Immature natural killer cell (primary cell): ENCODE measurements around the gene S100Z. TPM values are rescaled to one million over a fixed set of nuclear protein-coding genes. Genes with fewer than 3 reads are reported as not detected.
"Not testable (repeated sequence)": the region's sequence is repeated elsewhere in the genome, so short reads cannot be mapped to it uniquely, and the experiment has no call there.

ENCODE experiments used
- DNase-seq, 3 donors: peaks; one replicate each; pipeline ENCODE4 v3.0.0; 2022; ENCODE audit warnings: mixed read lengths in 1 of 3
- H3K27ac Mint-ChIP-seq, 6 donors: one replicate each; pipeline ENCODE4 v1.8.0; 2020; ENCODE audit warnings: mixed read lengths in 6 of 6, mild to moderate bottlenecking in 5 of 6, inconsistent platforms in 4 of 6, moderate library complexity in 3 of 6
- H3K27me3 Mint-ChIP-seq, 3 donors: one replicate each; pipeline ENCODE4 v1.8.0; 2020 to 2021; ENCODE audit warnings: low read depth in 3 of 3, mild to moderate bottlenecking in 3 of 3, mixed read lengths in 3 of 3, moderate library complexity in 3 of 3, inconsistent platforms in 1 of 3
- H3K36me3 Mint-ChIP-seq, 3 donors: one replicate each; pipeline ENCODE4 v1.8.0; 2020; ENCODE audit warnings: mixed read lengths in 3 of 3, inconsistent platforms in 2 of 3, mild to moderate bottlenecking in 2 of 3
- H3K4me1 Mint-ChIP-seq, 2 donors: one replicate each; pipeline ENCODE4 v1.8.0; 2020; ENCODE audit warnings: inconsistent platforms in 2 of 2, mild to moderate bottlenecking in 2 of 2, mixed read lengths in 2 of 2, moderate library complexity in 1 of 2
- H3K4me3 Mint-ChIP-seq, 5 donors: one replicate each; pipeline ENCODE4 v1.8.0; 2020; ENCODE audit warnings: mild to moderate bottlenecking in 5 of 5, mixed read lengths in 5 of 5, inconsistent platforms in 3 of 5, moderate library complexity in 3 of 5
- H3K9me3 Mint-ChIP-seq, 6 donors: one replicate each; pipeline ENCODE4 v1.8.0; 2020; ENCODE audit warnings: mild to moderate bottlenecking in 6 of 6, mixed read lengths in 6 of 6, inconsistent platforms in 4 of 6, moderate library complexity in 3 of 6
- polyA plus RNA-seq, 3 donors: library from polyadenylated mRNA; unstranded; fragments of 300-500 nt; fragmentation: Illumina TruSeq; gene quantifications; one replicate each; pipeline ENCODE4 v1.2.3, GENCODE V29; 2021

S100Z gene
- polyA plus RNA-seq, 3 donors from 2014 or later: 0.73 to 2.5 TPM; not detected in 1

DNA sequence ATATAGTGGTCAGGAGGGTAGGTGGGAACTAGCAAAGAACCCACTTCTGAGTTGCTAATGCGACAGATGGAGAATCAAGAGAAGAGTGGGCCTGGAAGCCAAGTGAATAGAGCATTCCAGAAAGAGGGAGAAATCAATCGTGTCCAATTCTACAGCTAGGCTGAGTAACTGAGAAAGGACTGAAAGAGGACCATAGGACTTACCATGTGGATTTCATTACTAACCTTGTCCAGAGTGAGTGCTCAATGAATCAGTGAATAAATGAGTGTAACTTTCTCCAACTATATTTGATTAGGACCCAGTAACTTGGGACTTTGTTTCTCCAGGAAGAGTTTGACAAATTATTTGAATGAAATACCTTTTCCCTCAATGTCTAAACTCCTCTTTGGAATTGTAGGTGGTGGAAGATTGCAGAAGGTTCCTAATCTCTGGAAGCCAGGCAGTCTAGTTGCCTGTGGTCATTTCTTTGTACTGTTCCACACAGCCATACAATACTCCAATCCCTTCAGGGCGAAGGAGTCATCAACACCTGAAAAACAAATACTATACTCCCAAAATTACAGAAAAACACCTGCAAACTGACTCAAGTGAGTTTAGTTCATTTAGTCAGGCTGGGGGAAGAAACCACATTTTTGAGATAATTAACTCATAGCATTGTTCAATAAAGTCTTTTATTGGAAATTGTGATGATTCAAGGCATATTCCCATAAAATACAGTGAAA lies 33.5 kb upstream of the S100Z start:
- Mint-ChIP-seq H3K27ac (no peak overlapping the region), H3K4me3 (no peak overlapping the region)

DNA sequence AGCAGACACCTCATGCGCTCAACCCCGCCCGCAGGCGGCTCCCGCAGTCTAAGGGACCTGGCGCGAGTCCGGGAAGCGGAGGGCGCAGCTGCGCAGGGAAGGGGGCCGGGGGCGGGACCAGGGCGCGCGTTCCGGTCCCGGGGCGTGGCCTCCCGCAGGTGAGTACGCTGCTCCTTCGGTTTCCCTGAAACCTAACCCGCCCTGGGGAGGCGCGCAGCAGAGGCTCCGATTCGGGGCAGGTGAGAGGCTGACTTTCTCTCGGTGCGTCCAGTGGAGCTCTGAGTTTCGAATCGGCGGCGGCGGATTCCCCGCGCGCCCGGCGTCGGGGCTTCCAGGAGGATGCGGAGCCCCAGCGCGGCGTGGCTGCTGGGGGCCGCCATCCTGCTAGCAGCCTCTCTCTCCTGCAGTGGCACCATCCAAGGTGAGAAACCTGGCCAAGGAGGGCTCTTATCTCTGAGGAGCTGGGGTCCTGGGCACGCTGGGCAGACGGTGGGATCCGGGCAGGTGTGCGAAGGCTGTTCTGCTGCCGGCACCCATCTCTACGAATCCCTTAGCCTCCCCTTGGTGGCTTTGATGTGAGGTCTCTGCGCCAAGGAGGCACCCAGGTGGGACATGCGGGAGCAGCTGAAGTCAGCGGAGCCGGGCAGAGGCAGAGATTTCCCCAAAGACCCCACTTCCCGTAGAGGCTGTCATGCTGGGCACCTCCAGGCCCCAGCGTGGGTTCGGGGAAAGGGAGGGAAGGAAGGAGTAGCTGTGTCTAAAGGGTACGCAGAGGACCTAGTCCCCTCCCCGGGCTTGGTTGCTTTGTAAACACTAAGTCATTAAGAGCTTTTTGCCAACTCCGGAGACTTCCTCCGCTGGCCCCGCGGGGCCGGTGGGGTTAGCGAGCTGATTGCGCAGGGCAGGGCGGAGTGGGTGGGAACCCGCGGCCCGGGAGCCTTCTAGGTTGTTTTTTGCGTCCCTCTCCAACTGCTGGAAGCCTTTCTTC lies 30.7 kb upstream of the S100Z start, which contains the start of gene F2RL1:
F2RL1 (plus strand) TSS at position 187 of the 988 bp plus-strand sequence; CDS start at position 340, 153 bp downstream.
- H3K4me3 Mint-ChIP-seq: peak within 1 kb of the TSS; percentile 64 to 81 (median 76)
- H3K36me3 Mint-ChIP-seq: no peaks in the 10 kb centered on the region
- H3K27me3 Mint-ChIP-seq: peaks cover 16 to 26% (median 21%) of the 10 kb centered on the region in 3 donors
- peaks cover 0 to 3% (median 0%) of the 10 kb centered on the region in 6 donors for H3K9me3 Mint-ChIP-seq
- H3K4me1 Mint-ChIP-seq: peaks cover 7 to 12% of the 10 kb centered on the region in 2 donors
- no peak within 1 kb of the TSS for H3K27ac Mint-ChIP-seq
- peak; percentile 9 to 15 (median 11) for DNase-seq

More for the DNA sequence above, 33.5 kb upstream of the S100Z start:
- no peaks in the 10 kb centered on the region for H3K9me3 Mint-ChIP-seq
- peaks cover 15 to 26% (median 21%) of the 10 kb centered on the region in 3 donors for H3K27me3 Mint-ChIP-seq
- peaks cover 7 to 12% of the 10 kb centered on the region in 2 donors for H3K4me1 Mint-ChIP-seq
- H3K36me3 Mint-ChIP-seq: no peaks in the 10 kb centered on the region
- no peak for DNase-seq

DNA sequence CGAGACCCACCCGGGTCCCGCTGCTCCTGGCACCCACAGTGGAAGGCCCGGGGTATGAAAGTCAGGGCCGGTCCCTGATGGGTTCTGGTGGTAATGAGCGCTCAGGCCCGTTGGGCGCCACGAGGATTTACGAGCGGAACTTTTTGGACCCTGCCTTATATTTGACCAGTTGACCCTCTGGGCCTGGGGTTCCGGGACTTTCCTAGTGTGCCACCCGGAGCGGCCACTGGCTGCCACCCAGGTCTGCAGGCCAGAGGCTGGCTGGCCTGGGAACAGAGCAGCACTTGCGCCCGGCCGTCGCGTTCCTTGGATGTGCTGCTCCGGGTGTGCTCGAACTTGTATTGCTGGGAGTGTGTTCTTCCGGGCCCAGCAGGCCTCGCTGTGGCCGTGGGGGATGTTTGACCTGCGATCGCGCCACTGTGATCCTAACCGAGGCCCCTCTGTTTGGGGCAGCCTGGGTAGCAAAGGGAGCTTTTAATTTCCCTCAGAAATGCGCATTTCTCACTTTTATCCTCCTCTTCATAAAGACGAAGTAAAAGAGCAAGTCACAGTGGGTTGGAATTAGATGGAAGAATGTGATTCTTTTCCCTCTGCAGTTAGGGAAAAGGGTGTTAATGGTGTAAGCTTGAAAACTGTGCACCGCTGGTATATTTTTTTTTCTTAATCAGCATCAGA lies 29.8 kb upstream of the S100Z start:
- DNase-seq: no peak
- Mint-ChIP-seq H3K36me3 (no peaks in the 10 kb centered on the region), H3K9me3 (peaks cover 0 to 3% (median 0%) of the 10 kb centered on the region in 6 donors), H3K27ac (no peak overlapping the region), H3K27me3 (peaks cover 19 to 26% (median 22%) of the 10 kb centered on the region in 3 donors), H3K4me1 (peaks cover 7 to 12% of the 10 kb centered on the region in 2 donors), H3K4me3 (peak overlapping the region; percentile 64 to 81 (median 76))

GRCh38 chr5:76820526-76820890 lies 29.3 kb upstream of the S100Z start:
- no peak overlapping the region for H3K27ac Mint-ChIP-seq
- no peak for DNase-seq
- H3K9me3 Mint-ChIP-seq: peaks cover 0 to 3% (median 0%) of the 10 kb centered on the region in 6 donors
- no peaks in the 10 kb centered on the region for H3K36me3 Mint-ChIP-seq
- H3K4me3 Mint-ChIP-seq: peak overlapping the region; percentile 13 to 76 (median 64)
- H3K4me1 Mint-ChIP-seq: peaks cover 7 to 12% of the 10 kb centered on the region in 2 donors
- peaks cover 19 to 26% (median 22%) of the 10 kb centered on the region in 3 donors for H3K27me3 Mint-ChIP-seq

DNA sequence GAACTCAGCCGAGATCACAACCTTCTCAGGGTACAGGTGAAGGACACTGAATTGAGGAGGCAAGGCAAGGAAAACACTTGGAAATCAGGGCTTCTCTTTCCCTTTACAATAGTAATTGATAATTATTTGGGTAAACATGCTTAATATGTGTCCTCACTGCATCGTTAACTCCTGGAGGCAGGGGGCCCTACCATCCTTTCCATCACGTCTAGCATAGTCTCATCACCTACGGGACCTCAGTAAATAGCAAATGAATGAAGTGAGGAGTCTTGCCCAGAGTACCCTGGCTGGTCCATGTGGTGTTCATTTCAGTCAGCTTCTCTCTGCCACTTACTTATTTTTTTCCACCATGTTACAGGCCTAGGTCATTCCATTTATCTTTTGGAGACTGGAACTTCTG lies 28.7 kb upstream of the S100Z start:
- Mint-ChIP-seq H3K27me3 (peaks cover 19 to 29% (median 22%) of the 10 kb centered on the region in 3 donors), H3K36me3 (no peaks in the 10 kb centered on the region), H3K4me3 (peak overlapping the region in 1 of 5 donors; percentile 2)

GRCh38 chr5:76822105-76822731 lies 27.6 kb upstream of the S100Z start:
- not testable (repeated sequence) for DNase-seq, H3K9me3 Mint-ChIP-seq, H3K36me3 Mint-ChIP-seq, H3K27ac Mint-ChIP-seq, H3K4me3 Mint-ChIP-seq
- Mint-ChIP-seq H3K27me3 (peaks cover 15 to 23% (median 22%) of the 10 kb centered on the region in 3 donors), H3K4me1 (peaks cover 7 to 12% of the 10 kb centered on the region in 2 donors)

More for the DNA sequence above, 28.7 kb upstream of the S100Z start:
- H3K27ac Mint-ChIP-seq: no peak overlapping the region
- DNase-seq: no peak
- H3K4me1 Mint-ChIP-seq: peaks cover 7 to 12% of the 10 kb centered on the region in 2 donors
- peaks cover 0 to 3% (median 0%) of the 10 kb centered on the region in 6 donors for H3K9me3 Mint-ChIP-seq

DNA sequence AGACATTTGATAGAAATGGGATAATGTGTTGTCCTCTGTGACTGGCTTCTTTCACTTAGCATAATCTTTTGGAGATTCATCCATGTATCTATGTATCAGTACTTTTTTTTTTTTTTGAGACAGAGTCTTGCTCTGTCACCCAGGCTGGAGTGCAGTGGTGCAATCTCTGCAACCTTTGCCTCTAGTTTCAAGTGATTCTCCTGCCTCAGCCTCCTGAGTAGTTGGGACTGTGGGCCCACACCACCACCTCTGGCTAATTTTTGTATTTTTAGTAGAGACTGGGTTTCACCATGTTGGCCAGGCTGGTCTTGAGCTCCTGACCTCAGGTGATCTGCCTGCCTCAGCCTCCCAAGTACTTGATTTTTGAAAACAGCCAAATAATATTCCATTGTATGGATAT lies 23.4 kb upstream of the S100Z start:
- not testable (repeated sequence) for H3K27ac Mint-ChIP-seq, H3K27me3 Mint-ChIP-seq, H3K4me1 Mint-ChIP-seq, H3K36me3 Mint-ChIP-seq, DNase-seq, H3K4me3 Mint-ChIP-seq, H3K9me3 Mint-ChIP-seq

GRCh38 chr5:76831110-76831452 lies 18.7 kb upstream of the S100Z start:
- no peaks in the 10 kb centered on the region for H3K4me1 Mint-ChIP-seq
- no peak overlapping the region for H3K27ac Mint-ChIP-seq
- H3K4me3 Mint-ChIP-seq: no peak overlapping the region
- DNase-seq: no peak
- H3K27me3 Mint-ChIP-seq: peaks cover 0 to 6% (median 0%) of the 10 kb centered on the region in 3 donors
- no peaks in the 10 kb centered on the region for H3K9me3 Mint-ChIP-seq
- H3K36me3 Mint-ChIP-seq: no peaks in the 10 kb centered on the region

- Mint-ChIP-seq H3K36me3 (no peaks in the 10 kb centered on the region), H3K27ac (no peak overlapping the region), H3K9me3 (no peaks in the 10 kb centered on the region), H3K4me3 (no peak overlapping the region), H3K4me1 (no peaks in the 10 kb centered on the region), H3K27me3 (peaks cover 0 to 2% (median 0%) of the 10 kb centered on the region in 3 donors)
- no peak for DNase-seq
Measured at GRCh38 chr5:76836181-76836580, 13.6 kb upstream of the S100Z start.

DNA sequence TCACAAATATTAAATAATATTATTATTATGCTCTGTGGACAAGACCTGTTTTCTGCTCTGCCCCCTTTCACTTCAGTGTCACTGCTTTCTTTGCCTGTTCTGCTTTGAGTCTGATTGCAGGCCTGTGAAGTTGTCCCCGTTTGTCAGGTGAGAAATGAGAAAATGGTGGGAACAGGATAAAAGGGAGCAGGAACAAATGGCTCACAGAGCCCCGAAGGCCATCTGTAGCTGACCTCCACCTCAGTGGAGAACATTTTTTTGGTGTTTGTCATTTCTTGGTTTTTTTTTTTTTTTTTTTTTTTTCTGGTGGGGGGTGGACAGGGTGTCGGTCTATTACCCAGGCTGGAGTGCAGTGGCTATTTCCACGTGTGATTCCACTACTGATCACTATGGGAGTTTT lies 13.2 kb upstream of the S100Z start:
- no peaks in the 10 kb centered on the region for H3K36me3 Mint-ChIP-seq
- no peak overlapping the region for H3K27ac Mint-ChIP-seq
- peaks cover 0 to 3% (median 0%) of the 10 kb centered on the region in 3 donors for H3K27me3 Mint-ChIP-seq

DNA sequence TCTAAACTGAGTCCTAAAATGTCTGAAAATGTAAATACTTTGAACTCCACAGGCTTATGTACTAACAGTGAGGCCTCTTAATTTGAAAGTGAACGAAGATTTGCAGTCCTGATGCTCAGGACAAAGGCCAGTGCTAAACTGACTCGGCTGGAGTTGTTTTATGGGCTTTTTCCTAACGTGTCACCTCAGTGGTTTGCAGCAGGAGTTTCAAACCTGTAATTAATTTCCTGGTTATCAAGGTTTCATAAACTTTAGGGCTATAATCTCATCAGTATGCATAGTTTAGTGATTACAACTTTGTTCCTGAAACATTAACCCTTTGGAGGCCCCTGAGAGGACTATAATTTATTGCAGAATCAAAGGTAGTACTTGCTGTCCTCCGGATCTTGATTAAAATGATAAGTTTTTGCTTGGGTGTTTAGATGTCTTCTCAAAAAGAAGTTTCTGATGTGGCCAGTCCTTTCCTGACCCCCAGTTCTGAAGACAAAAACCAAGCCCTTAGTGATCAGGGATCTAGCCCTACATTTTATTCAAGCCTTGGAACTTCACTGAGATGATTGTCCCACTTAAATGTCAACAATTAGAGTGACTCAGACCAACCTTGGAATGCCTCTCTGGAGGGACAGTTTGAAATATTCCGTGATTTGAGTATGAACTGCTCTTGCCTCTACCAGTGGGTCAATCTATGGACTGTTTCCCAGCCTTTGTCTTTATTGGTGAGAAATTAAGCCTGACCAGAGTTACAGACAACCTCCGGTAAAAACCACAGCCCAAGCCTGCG lies 11.1 kb upstream of the S100Z start:
- H3K36me3 Mint-ChIP-seq: peaks cover 0 to 3% (median 0%) of the 10 kb centered on the region in 3 donors
- H3K4me3 Mint-ChIP-seq: no peak overlapping the region
- H3K4me1 Mint-ChIP-seq: no peaks in the 10 kb centered on the region
- H3K27ac Mint-ChIP-seq: no peak overlapping the region
- H3K9me3 Mint-ChIP-seq: no peaks in the 10 kb centered on the region
- peaks cover 0 to 3% (median 0%) of the 10 kb centered on the region in 3 donors for H3K27me3 Mint-ChIP-seq
- DNase-seq: no peak

More for the DNA sequence above, 13.2 kb upstream of the S100Z start:
- H3K9me3 Mint-ChIP-seq: no peaks in the 10 kb centered on the region
- no peak for DNase-seq
- H3K4me3 Mint-ChIP-seq: no peak overlapping the region
- no peaks in the 10 kb centered on the region for H3K4me1 Mint-ChIP-seq

DNA sequence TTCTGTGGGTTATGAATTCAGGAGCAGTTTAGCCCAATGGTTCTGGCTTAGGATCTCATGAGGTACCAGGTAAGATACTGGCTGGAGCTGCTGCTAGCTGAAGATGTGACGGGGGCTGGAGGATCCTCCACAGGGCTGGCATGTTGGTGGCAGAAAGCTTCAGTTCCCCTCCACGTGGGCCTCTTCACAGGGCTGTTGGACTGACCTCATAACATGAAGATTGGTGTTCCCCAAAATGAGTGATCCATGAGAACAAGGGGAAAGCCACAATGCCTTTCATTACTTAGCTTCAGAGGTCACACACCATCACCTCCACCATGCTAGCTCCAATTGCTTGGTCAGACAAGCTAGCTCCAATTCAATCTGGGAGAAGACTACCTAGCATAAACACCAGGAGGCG lies 8.5 kb upstream of the S100Z start:
- H3K9me3 Mint-ChIP-seq: no peaks in the 10 kb centered on the region
- H3K27me3 Mint-ChIP-seq: peaks cover 0 to 5% (median 0%) of the 10 kb centered on the region in 3 donors
- no peaks in the 10 kb centered on the region for H3K4me1 Mint-ChIP-seq
- H3K27ac Mint-ChIP-seq: no peak overlapping the region
- no peak overlapping the region for H3K4me3 Mint-ChIP-seq
- H3K36me3 Mint-ChIP-seq: peaks cover 0 to 3% (median 0%) of the 10 kb centered on the region in 3 donors
- DNase-seq: no peak
